Endometrium (tissue), 2 donors: ENCODE results near the gene TAS1R3.

Experiments
- FAIRE-seq: peaks from 2 replicates; lab custom pipeline; 2012; peaks lifted over from hg19 to GRCh38; lab: Jason Lieb, UNC
- donor health status: control.
- donor health status: control.

Gene TAS1R3

GRCh38 chr1:1324524-1325287, 6.4 kb upstream of the TAS1R3 start, which contains the start of the genes CPTP and INTS11:
Gene CPTP (plus strand): TSS chr1:1324802. CDS start chr1:1326911, 2,109 bp downstream.
Gene INTS11 (minus strand): TSS chr1:1324660. CDS start chr1:1324608, 52 bp downstream.
- no peak for FAIRE-seq

- no peak for FAIRE-seq
Observed at GRCh38 chr1:1325288-1326074, 5.6 kb upstream of the TAS1R3 start.

GRCh38 chr1:1326075-1326605, 4.9 kb upstream of the TAS1R3 start:
- FAIRE-seq = no peak

GRCh38 chr1:1327291-1327690, 3.8 kb upstream of the TAS1R3 start:
- no peak for FAIRE-seq

GRCh38 chr1:1328254-1328653, 2.8 kb upstream of the TAS1R3 start:
- no peak for FAIRE-seq

GRCh38 chr1:1329304-1330210, 1.5 kb upstream of the TAS1R3 start:
- no peak for FAIRE-seq

GRCh38 chr1:1330366-1331067, 563 bp upstream of the TAS1R3 start:
- no peak for FAIRE-seq

- no peak for FAIRE-seq
Observed at GRCh38 chr1:1332031-1332755, 1.1 kb downstream of the TAS1R3 start.

- FAIRE-seq = no peak
Observed at GRCh38 chr1:1332774-1333480, 1.8 kb downstream of the TAS1R3 start.

GRCh38 chr1:1333551-1334241, 2.6 kb downstream of the TAS1R3 start:
- FAIRE-seq = no peak

- no peak for FAIRE-seq
Observed at GRCh38 chr1:1334835-1335234, 3.8 kb downstream of the TAS1R3 start.

GRCh38 chr1:1335283-1335682, 4.2 kb downstream of the TAS1R3 start:
- no peak for FAIRE-seq

- FAIRE-seq = no peak
Observed at GRCh38 chr1:1335792-1336248, 4.7 kb downstream of the TAS1R3 start.

GRCh38 chr1:1336446-1336845, 5.4 kb downstream of the TAS1R3 start:
- FAIRE-seq = no peak

GRCh38 chr1:1336931-1337792, 6.1 kb downstream of the TAS1R3 start:
- FAIRE-seq = no peak

- no peak for FAIRE-seq
Observed at GRCh38 chr1:1337793-1338147, 6.7 kb downstream of the TAS1R3 start.

GRCh38 chr1:1338278-1338677, 7.2 kb downstream of the TAS1R3 start:
- FAIRE-seq = no peak

- FAIRE-seq = no peak
Observed at GRCh38 chr1:1340185-1340584, 9.1 kb downstream of the TAS1R3 start.
